ENCODE results near the gene PITRM1.
"Not testable (repeated sequence)": the region's sequence is repeated elsewhere in the genome, so short reads cannot be mapped to it uniquely, and the experiment has no call there.

PITRM1 gene

GRCh38 chr10:3109633-3110032 lies 62.9 kb downstream of the PITRM1 start:
- H3K4me3 ChIP-seq (ENCODE audit: control insufficient read depth, low read depth, low read length) = no peak overlapping the region
- no peak for DNase-seq (ENCODE audit: low read depth)
- no peak for TF ChIP-seq CTCF (IDR thresholded peaks at IDR 0.05; ENCODE audit: control insufficient read depth, insufficient read depth, low read depth, low read length, missing control alignments)

- TF ChIP-seq CTCF (IDR thresholded peaks at IDR 0.05; ENCODE audit: control insufficient read depth, insufficient read depth, low read depth, low read length, missing control alignments) = no peak
- no peak for DNase-seq (ENCODE audit: low read depth)
- H3K4me3 ChIP-seq (ENCODE audit: control insufficient read depth, low read depth, low read length) = no peak overlapping the region
Observed at GRCh38 chr10:3109196-3109595, 63.4 kb downstream of the PITRM1 start.

- no peak overlapping the region for H3K4me3 ChIP-seq (ENCODE audit: control insufficient read depth, low read depth, low read length)
- no peak for DNase-seq (ENCODE audit: low read depth)
- TF ChIP-seq CTCF (IDR thresholded peaks at IDR 0.05; ENCODE audit: control insufficient read depth, insufficient read depth, low read depth, low read length, missing control alignments) = no peak
Observed at GRCh38 chr10:3108575-3109105, 63.9 kb downstream of the PITRM1 start.

GRCh38 chr10:3108033-3108432 lies 64.5 kb downstream of the PITRM1 start:
- DNase-seq (ENCODE audit: low read depth) = no peak
- TF ChIP-seq CTCF (IDR thresholded peaks at IDR 0.05; ENCODE audit: control insufficient read depth, insufficient read depth, low read depth, low read length, missing control alignments) = no peak

GRCh38 chr10:3107426-3107961 lies 65.1 kb downstream of the PITRM1 start:
- DNase-seq (ENCODE audit: low read depth) = peak; percentile 90
- TF ChIP-seq CTCF (IDR thresholded peaks at IDR 0.05; ENCODE audit: control insufficient read depth, insufficient read depth, low read depth, low read length, missing control alignments) = no peak
- H3K4me3 ChIP-seq (ENCODE audit: control insufficient read depth, low read depth, low read length) = peak overlapping the region; percentile 4; the same call in 1 of the 2 replicates

More at GRCh38 chr10:3108033-3108432, 64.5 kb downstream of the PITRM1 start:
- H3K4me3 ChIP-seq (ENCODE audit: control insufficient read depth, low read depth, low read length) = no peak overlapping the region

- peak; percentile 48 for DNase-seq (ENCODE audit: low read depth)
- TF ChIP-seq CTCF (IDR thresholded peaks at IDR 0.05; ENCODE audit: control insufficient read depth, insufficient read depth, low read depth, low read length, missing control alignments) = no peak
- no peak overlapping the region; the same call in 1 of the 2 replicates for H3K4me3 ChIP-seq (ENCODE audit: control insufficient read depth, low read depth, low read length)
Observed at GRCh38 chr10:3106928-3107425, 65.6 kb downstream of the PITRM1 start.

- not testable (repeated sequence) for H3K4me3 ChIP-seq (ENCODE audit: control insufficient read depth, low read depth, low read length); DNase-seq (ENCODE audit: low read depth)
Observed at GRCh38 chr10:3106328-3106727, 66.3 kb downstream of the PITRM1 start.
